Fibroblast of lung (primary cell): ENCODE measurements around the gene EYS. TPM values are rescaled to one million over a fixed set of nuclear protein-coding genes. Genes with fewer than 3 reads are reported as not detected.

Source experiments
- DNase-seq, 2 donors: peaks; one replicate each; pipeline versions ENCODE4 v3.0.0 to v3.0.0-alpha.2; 2010; ENCODE audit warnings: low read depth in 2 of 2
- H2AFZ ChIP-seq: 2 replicates; pipeline ENCODE4 v1.5.1; 2012; ENCODE audit warnings: low read length, control low read depth, inconsistent platforms
- H3K27ac ChIP-seq: 2 replicates; pipeline ENCODE4 v1.5.1; 2011; ENCODE audit warnings: low read length, control low read depth; ENCODE audit not compliant: insufficient read depth
- H3K27me3 ChIP-seq: 2 replicates; pipeline ENCODE4 v1.5.1; 2011; ENCODE audit warnings: mild to moderate bottlenecking, low read length; ENCODE audit not compliant: control insufficient read depth, insufficient read depth
- H3K36me3 ChIP-seq: 2 replicates; pipeline ENCODE4 v1.5.1; 2011; ENCODE audit warnings: low read length; ENCODE audit not compliant: control insufficient read depth, insufficient read depth
- H3K4me1 ChIP-seq: 2 replicates; pipeline ENCODE4 v1.5.1; 2011; ENCODE audit warnings: low read length; ENCODE audit not compliant: control insufficient read depth, insufficient read depth; ENCODE audit errors: extremely low read depth
- H3K4me2 ChIP-seq: 2 replicates; pipeline ENCODE4 v1.5.1; 2011; ENCODE audit warnings: low read length, control low read depth; ENCODE audit not compliant: insufficient read depth; ENCODE audit errors: extremely low read depth
- H3K4me3 ChIP-seq, 4 experiments: fragments of 200-600 bp in 1 of 4; sonication (generic) in 1 of 4; replicated peaks in 1 of 4; 2 replicates each; pipeline ENCODE4 v1.5.1; 2011 to 2016; ENCODE audit warnings: low read length in 4 of 4, low read depth in 3 of 4, mild to moderate bottlenecking in 3 of 4, control low read depth in 2 of 4, inconsistent platforms in 1 of 4, mixed read lengths in 1 of 4; ENCODE audit not compliant: insufficient read depth in 1 of 4; ENCODE audit errors: control extremely low read depth in 1 of 4
- H3K79me2 ChIP-seq: 2 replicates; pipeline ENCODE4 v1.5.1; 2012; ENCODE audit warnings: mild to moderate bottlenecking, low read length, inconsistent platforms; ENCODE audit not compliant: control insufficient read depth, insufficient read depth
- H3K9ac ChIP-seq: 2 replicates; pipeline ENCODE4 v1.5.1; 2011; ENCODE audit warnings: mild to moderate bottlenecking, low read length, control low read depth; ENCODE audit not compliant: insufficient read depth
- H3K9me3 ChIP-seq: 2 replicates; pipeline ENCODE4 v1.5.1; 2012; ENCODE audit warnings: low read depth, low read length; ENCODE audit not compliant: control insufficient read depth, insufficient read depth
- H4K20me1 ChIP-seq: 2 replicates; pipeline ENCODE4 v1.5.1; 2011; ENCODE audit warnings: low read length; ENCODE audit not compliant: control insufficient read depth, insufficient read depth; ENCODE audit errors: extremely low read depth
- EZH2 ChIP-seq: IDR thresholded peaks from 2 replicates; pipeline ENCODE4 v1.5.1; 2012; ENCODE audit warnings: low read length, control low read depth, mild to moderate bottlenecking; ENCODE audit errors: missing control alignments
- polyA plus RNA-seq, 2 donors: library from polyadenylated mRNA; depleted of rRNA in 1 of 2; stranded (reverse) in 1 of 2; unstranded in 1 of 2; fragments of >200 nt; gene quantifications; 2 replicates each; pipeline ENCODE4 v1.2.1, GENCODE V29; 2011 to 2012; ENCODE audit warnings: missing spikeins in 1 of 2
- total RNA-seq: library from RNA; depleted of rRNA; stranded (reverse); fragments of >200 nt; gene quantifications from 2 replicates; pipeline ENCODE4 v1.2.1, GENCODE V29; 2014
- TF ChIP-seq, protein P1 (sequence below), 2 donors: IDR thresholded peaks in 1 of 2; conservative IDR thresholded peaks in 1 of 2; 1 replicate in 1 of 2; 2 replicates in 1 of 2; pipeline ENCODE4 v1.5.1; 2011 to 2012; ENCODE audit warnings: low read length in 2 of 2, control low read depth in 1 of 2, inconsistent platforms in 1 of 2, low read depth in 1 of 2, mild to moderate bottlenecking in 1 of 2

The EYS gene
- total and polyA plus RNA-seq, 2 donors (not counting 1 experiment from before 2014, with no cell fraction given) = under 0.01 TPM; not detected in 1

DNA sequence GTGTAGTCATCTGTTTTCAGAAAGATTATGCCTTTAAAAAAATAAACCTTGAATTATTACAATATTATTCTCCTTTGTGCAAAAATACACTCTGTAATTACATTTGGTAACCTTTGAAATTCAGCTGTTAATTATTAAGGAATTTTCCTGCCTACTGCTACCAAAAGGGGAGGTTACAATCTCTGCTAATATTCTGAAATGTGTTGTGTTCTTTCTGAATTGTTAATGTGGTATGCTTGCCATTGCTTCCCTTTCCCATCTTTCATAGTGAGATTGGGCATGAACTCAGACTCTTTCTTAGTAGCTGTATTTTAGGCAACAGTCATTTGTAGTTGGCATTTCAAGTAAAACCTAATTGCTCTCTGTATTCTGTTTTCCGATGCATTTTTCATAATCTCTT is 1998.4 kb downstream of the EYS start:
- TF ChIP-seq EZH2 = no peak
- TF ChIP-seq, protein P1, sequence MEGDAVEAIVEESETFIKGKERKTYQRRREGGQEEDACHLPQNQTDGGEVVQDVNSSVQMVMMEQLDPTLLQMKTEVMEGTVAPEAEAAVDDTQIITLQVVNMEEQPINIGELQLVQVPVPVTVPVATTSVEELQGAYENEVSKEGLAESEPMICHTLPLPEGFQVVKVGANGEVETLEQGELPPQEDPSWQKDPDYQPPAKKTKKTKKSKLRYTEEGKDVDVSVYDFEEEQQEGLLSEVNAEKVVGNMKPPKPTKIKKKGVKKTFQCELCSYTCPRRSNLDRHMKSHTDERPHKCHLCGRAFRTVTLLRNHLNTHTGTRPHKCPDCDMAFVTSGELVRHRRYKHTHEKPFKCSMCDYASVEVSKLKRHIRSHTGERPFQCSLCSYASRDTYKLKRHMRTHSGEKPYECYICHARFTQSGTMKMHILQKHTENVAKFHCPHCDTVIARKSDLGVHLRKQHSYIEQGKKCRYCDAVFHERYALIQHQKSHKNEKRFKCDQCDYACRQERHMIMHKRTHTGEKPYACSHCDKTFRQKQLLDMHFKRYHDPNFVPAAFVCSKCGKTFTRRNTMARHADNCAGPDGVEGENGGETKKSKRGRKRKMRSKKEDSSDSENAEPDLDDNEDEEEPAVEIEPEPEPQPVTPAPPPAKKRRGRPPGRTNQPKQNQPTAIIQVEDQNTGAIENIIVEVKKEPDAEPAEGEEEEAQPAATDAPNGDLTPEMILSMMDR (conservative IDR thresholded peaks at IDR 0.05 in 1 of 2, IDR thresholded peaks at IDR 0.05 in 1 of 2; ENCODE audit: low read depth in 1 of 2, low read length in 2 of 2) = no peak
- no peak overlapping the region for H3K4me3 ChIP-seq
- no peaks in the 10 kb centered on the region for H3K9me3 ChIP-seq
- no peaks in the 10 kb centered on the region for H3K27me3 ChIP-seq
- H4K20me1 ChIP-seq = no peaks in the 10 kb centered on the region
- H3K27ac ChIP-seq = no peak overlapping the region
- H3K4me2 ChIP-seq = no peak overlapping the region
- no peak overlapping the region for H2AFZ ChIP-seq
- H3K79me2 ChIP-seq = no peaks in the 10 kb centered on the region
- DNase-seq = no peak
- peaks cover 5% of the 10 kb centered on the region for H3K36me3 ChIP-seq
- H3K9ac ChIP-seq = no peak overlapping the region
- H3K4me1 ChIP-seq = no peaks in the 10 kb centered on the region

DNA sequence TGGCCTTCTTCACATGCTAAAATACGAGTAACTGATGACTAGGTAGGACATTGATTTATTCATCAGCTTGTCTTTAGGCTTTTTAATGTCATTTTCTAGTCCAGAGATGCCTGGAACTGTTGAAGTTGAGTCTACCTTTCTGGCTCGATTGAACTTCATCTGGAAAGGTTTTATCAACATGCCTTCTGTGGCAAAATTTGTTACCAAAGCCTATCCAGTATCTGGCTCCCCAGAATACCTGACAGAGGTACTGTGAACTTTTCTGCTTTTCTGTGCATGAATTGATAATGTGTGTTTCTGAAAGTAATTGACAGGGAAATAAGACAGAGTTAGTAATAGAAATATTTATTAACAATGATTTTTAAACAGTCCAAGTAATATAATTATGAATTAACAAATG is 2000.4 kb downstream of the EYS start:
- Histone ChIP-seq H3K9ac (no peak overlapping the region), H3K36me3 (peaks cover 5% of the 10 kb centered on the region), H3K27ac (no peak overlapping the region), H4K20me1 (no peaks in the 10 kb centered on the region), H3K4me3 (no peak overlapping the region), H3K27me3 (no peaks in the 10 kb centered on the region), H3K79me2 (no peaks in the 10 kb centered on the region), H3K4me2 (no peak overlapping the region), H2AFZ (no peak overlapping the region), H3K4me1 (no peaks in the 10 kb centered on the region), H3K9me3 (no peaks in the 10 kb centered on the region)
- DNase-seq = no peak
- TF ChIP-seq EZH2 = no peak
- TF ChIP-seq, protein P1 (conservative IDR thresholded peaks at IDR 0.05 in 1 of 2, IDR thresholded peaks at IDR 0.05 in 1 of 2; ENCODE audit: low read depth in 1 of 2, low read length in 2 of 2) = no peak

DNA sequence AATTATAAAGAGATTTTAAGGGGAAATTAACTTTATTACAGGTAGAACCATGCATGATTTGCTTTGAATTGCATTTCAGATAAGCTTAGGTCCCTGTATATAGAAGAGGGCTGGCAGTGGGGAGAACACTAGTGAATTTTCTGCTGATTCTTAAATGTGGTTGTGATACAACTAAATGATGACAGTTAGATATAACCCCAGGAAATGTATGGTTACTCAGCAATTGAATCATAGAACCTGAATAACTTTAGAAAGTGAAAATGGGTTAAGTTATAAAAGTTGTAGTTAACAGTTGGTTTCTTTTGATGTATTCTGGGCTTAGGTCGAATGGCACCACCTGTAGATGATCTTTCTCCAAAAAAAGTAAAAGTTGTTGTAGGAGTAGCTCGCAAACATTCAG is 2001.3 kb downstream of the EYS start:
- H4K20me1 ChIP-seq = no peaks in the 10 kb centered on the region
- H3K9me3 ChIP-seq = no peaks in the 10 kb centered on the region
- no peaks in the 10 kb centered on the region for H3K4me1 ChIP-seq
- no peak overlapping the region for H3K4me2 ChIP-seq
- H3K27me3 ChIP-seq = no peaks in the 10 kb centered on the region
- no peak overlapping the region for H3K27ac ChIP-seq
- no peaks in the 10 kb centered on the region for H3K79me2 ChIP-seq
- H3K9ac ChIP-seq = no peak overlapping the region
- TF ChIP-seq EZH2 = no peak
- TF ChIP-seq, protein P1 (conservative IDR thresholded peaks at IDR 0.05 in 1 of 2, IDR thresholded peaks at IDR 0.05 in 1 of 2; ENCODE audit: low read depth in 1 of 2, low read length in 2 of 2) = no peak
- peak in 1 of 2 donors; percentile 1 for DNase-seq
- H3K4me3 ChIP-seq = no peak overlapping the region
- no peak overlapping the region for H2AFZ ChIP-seq
- H3K36me3 ChIP-seq = peaks cover 3% of the 10 kb centered on the region
